ENCODE data around the gene FSCN2. TPM values are rescaled to one million over a fixed set of nuclear protein-coding genes. Genes with fewer than 3 reads are reported as not detected.

Gene FSCN2
- polyA plus RNA-seq, 1 donor (not counting 4 experiments of a cell fraction or from before 2014, with no cell fraction given): not detected

DNA sequence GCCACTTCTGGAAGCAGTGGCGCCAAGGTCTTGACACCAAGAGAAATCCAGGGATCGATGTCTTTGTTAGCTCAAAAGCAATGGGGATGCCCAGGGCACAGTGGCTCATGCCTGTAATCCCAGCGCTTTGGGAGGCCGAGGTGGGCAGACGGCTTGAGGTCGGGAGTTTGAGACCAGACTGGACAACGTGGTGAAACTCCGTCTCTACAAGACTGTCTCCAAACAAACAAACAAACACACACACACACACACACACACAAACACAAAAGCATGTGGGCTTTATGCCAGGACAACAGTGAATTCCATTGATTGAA lies 46.4 kb downstream of the FSCN2 start:
- FAIRE-seq: no peak

GRCh38 chr17:81575836-81576235 lies 47.7 kb downstream of the FSCN2 start:
- Histone ChIP-seq H3K4me1 (ENCODE audit: control insufficient read depth, extremely low read depth, insufficient read depth, low read length) (peaks cover 41% of the 10 kb centered on the region), H3K4me3 (ENCODE audit: control insufficient read depth in 2 of 3, extremely low read depth in 1 of 3, insufficient read depth in 2 of 3, low read depth in 1 of 3, low read length in 3 of 3) (no peak overlapping the region), H2AFZ (ENCODE audit: control insufficient read depth, low read length) (no peak overlapping the region), H3K4me2 (ENCODE audit: control insufficient read depth, extremely low read depth, insufficient read depth, low read depth, low read length) (no peak overlapping the region), H3K27ac (ENCODE audit: control insufficient read depth, insufficient read depth, low read length) (no peak overlapping the region), H3K36me3 (ENCODE audit: control insufficient read depth in 2 of 2, extremely low read depth in 1 of 2, insufficient read depth in 2 of 2, low read length in 2 of 2) (peaks cover 27 to 47% of the 10 kb centered on the region in 2 experiments), H3K27me3 (ENCODE audit: control insufficient read depth, extremely low read depth, insufficient read depth, low read length) (no peaks in the 10 kb centered on the region), H3K9ac (ENCODE audit: control insufficient read depth, extremely low read depth, insufficient read depth, low read length) (no peak overlapping the region), H3K79me2 (ENCODE audit: control insufficient read depth, insufficient read depth, low read length) (peaks cover 19% of the 10 kb centered on the region), H4K20me1 (ENCODE audit: control insufficient read depth, extremely low read depth, insufficient read depth, low read length) (peaks cover 4% of the 10 kb centered on the region), H3K9me1 (ENCODE audit: control insufficient read depth, extremely low read depth, insufficient read depth, low read length) (peaks cover 13% of the 10 kb centered on the region), H3K9me3 (ENCODE audit: control insufficient read depth, low read depth, low read length) (no peaks in the 10 kb centered on the region)
- DNase-seq (ENCODE audit: low read depth, low spot score) (no peak), FAIRE-seq (no peak)
- dilution Hi-C loops (cut with MboI; ENCODE audit: extremely low pct_ligation_motif_present, low sequenced_read_pairs): no loop called here
- TF ChIP-seq EZH2 (IDR thresholded peaks at IDR 0.05; ENCODE audit: low read length) (no peak), CTCF (optimal IDR thresholded peaks at IDR 0.05 in 1 of 3, IDR thresholded peaks at IDR 0.05 in 1 of 3, conservative IDR thresholded peaks at IDR 0.05 in 1 of 3; ENCODE audit: extremely low read depth in 1 of 3, insufficient read depth in 2 of 3, low read length in 3 of 3) (no peak)

More for the DNA sequence above, 46.4 kb downstream of the FSCN2 start:
- Histone ChIP-seq H2AFZ (ENCODE audit: control insufficient read depth, low read length) (no peak overlapping the region), H3K9me1 (ENCODE audit: control insufficient read depth, extremely low read depth, insufficient read depth, low read length) (peaks cover 13% of the 10 kb centered on the region), H3K79me2 (ENCODE audit: control insufficient read depth, insufficient read depth, low read length) (peaks cover 16% of the 10 kb centered on the region), H3K9ac (ENCODE audit: control insufficient read depth, extremely low read depth, insufficient read depth, low read length) (no peak overlapping the region), H3K27me3 (ENCODE audit: control insufficient read depth, extremely low read depth, insufficient read depth, low read length) (no peaks in the 10 kb centered on the region), H3K9me3 (ENCODE audit: control insufficient read depth, low read depth, low read length) (no peaks in the 10 kb centered on the region), H4K20me1 (ENCODE audit: control insufficient read depth, extremely low read depth, insufficient read depth, low read length) (peaks cover 4% of the 10 kb centered on the region), H3K4me3 (ENCODE audit: control insufficient read depth in 2 of 3, extremely low read depth in 1 of 3, insufficient read depth in 2 of 3, low read depth in 1 of 3, low read length in 3 of 3) (no peak overlapping the region), H3K36me3 (ENCODE audit: control insufficient read depth in 2 of 2, extremely low read depth in 1 of 2, insufficient read depth in 2 of 2, low read length in 2 of 2) (peaks cover 35 to 52% of the 10 kb centered on the region in 2 experiments), H3K4me1 (ENCODE audit: control insufficient read depth, extremely low read depth, insufficient read depth, low read length) (peaks cover 40% of the 10 kb centered on the region), H3K4me2 (ENCODE audit: control insufficient read depth, extremely low read depth, insufficient read depth, low read depth, low read length) (no peak overlapping the region), H3K27ac (ENCODE audit: control insufficient read depth, insufficient read depth, low read length) (no peak overlapping the region)
- DNase-seq (ENCODE audit: low read depth, low spot score): no peak
- TF ChIP-seq CTCF (optimal IDR thresholded peaks at IDR 0.05 in 1 of 3, IDR thresholded peaks at IDR 0.05 in 1 of 3, conservative IDR thresholded peaks at IDR 0.05 in 1 of 3; ENCODE audit: extremely low read depth in 1 of 3, insufficient read depth in 2 of 3, low read length in 3 of 3): no peak
- no peak for TF ChIP-seq EZH2 (IDR thresholded peaks at IDR 0.05; ENCODE audit: low read length)
- dilution Hi-C loops (cut with MboI; ENCODE audit: extremely low pct_ligation_motif_present, low sequenced_read_pairs): no loop called here
